Measurements from ENCODE around the gene RNF14. TPM values are rescaled to one million over a fixed set of nuclear protein-coding genes. Genes with fewer than 3 reads are reported as not detected.
A peak's percentile ranks its signal among the peaks of the same experiment; 100 is the strongest.

RNF14 gene
- polyA plus RNA-seq, 1 donor from 2014 or later: 29.4 TPM

- H3K36me3 Mint-ChIP-seq: peaks cover 1% of the 10 kb centered on the region
- H3K27me3 Mint-ChIP-seq: no peaks in the 10 kb centered on the region
- peaks cover 11 to 13% (median 11%) of the 10 kb centered on the region in 3 donors for H3K4me1 Mint-ChIP-seq
- H3K4me3 Mint-ChIP-seq: no peak overlapping the region
- no peaks in the 10 kb centered on the region for H3K9me3 Mint-ChIP-seq
- H3K27ac Mint-ChIP-seq: no peak overlapping the region
Measured at GRCh38 chr5:141958546-141959172, 10.2 kb upstream of the RNF14 start.

GRCh38 chr5:141960018-141960417 is 8.9 kb upstream of the RNF14 start:
- Mint-ChIP-seq H3K9me3 (no peaks in the 10 kb centered on the region), H3K4me3 (no peak overlapping the region), H3K36me3 (peaks cover 1% of the 10 kb centered on the region), H3K27me3 (no peaks in the 10 kb centered on the region), H3K4me1 (peaks cover 7 to 11% (median 8%) of the 10 kb centered on the region in 3 donors), H3K27ac (no peak overlapping the region)

- no peaks in the 10 kb centered on the region for H3K27me3 Mint-ChIP-seq
- H3K9me3 Mint-ChIP-seq: no peaks in the 10 kb centered on the region
- H3K36me3 Mint-ChIP-seq: peaks cover 1% of the 10 kb centered on the region
- H3K4me3 Mint-ChIP-seq: peak overlapping the region in 2 of 4 donors; percentile 9 to 65
- peak overlapping the region in 2 of 3 donors; percentile 8 to 82 for H3K27ac Mint-ChIP-seq
- H3K4me1 Mint-ChIP-seq: peaks cover 7 to 11% (median 8%) of the 10 kb centered on the region in 3 donors
Measured at GRCh38 chr5:141960449-141961323, 8.2 kb upstream of the RNF14 start.

- Mint-ChIP-seq H3K9me3 (no peaks in the 10 kb centered on the region), H3K4me1 (peaks cover 7 to 11% (median 10%) of the 10 kb centered on the region in 3 donors), H3K36me3 (no peaks in the 10 kb centered on the region), H3K27me3 (no peaks in the 10 kb centered on the region), H3K4me3 (no peak overlapping the region), H3K27ac (no peak overlapping the region)
Measured at GRCh38 chr5:141961466-141961865, 7.4 kb upstream of the RNF14 start.

GRCh38 chr5:141963701-141964100 is 5.2 kb upstream of the RNF14 start:
- Mint-ChIP-seq H3K27me3 (no peaks in the 10 kb centered on the region), H3K36me3 (no peaks in the 10 kb centered on the region), H3K27ac (no peak overlapping the region), H3K4me3 (no peak overlapping the region), H3K4me1 (peaks cover 22 to 25% (median 23%) of the 10 kb centered on the region in 3 donors), H3K9me3 (no peaks in the 10 kb centered on the region)

- peaks cover 27 to 39% (median 32%) of the 10 kb centered on the region in 3 donors for H3K4me1 Mint-ChIP-seq
- no peaks in the 10 kb centered on the region for H3K27me3 Mint-ChIP-seq
- no peak overlapping the region for H3K4me3 Mint-ChIP-seq
- no peak overlapping the region for H3K27ac Mint-ChIP-seq
- no peaks in the 10 kb centered on the region for H3K36me3 Mint-ChIP-seq
- no peaks in the 10 kb centered on the region for H3K9me3 Mint-ChIP-seq
Measured at GRCh38 chr5:141965071-141965470, 3.8 kb upstream of the RNF14 start.

- peak overlapping the region in 2 of 3 donors; percentile 20 to 29 for H3K27ac Mint-ChIP-seq
- H3K9me3 Mint-ChIP-seq: no peaks in the 10 kb centered on the region
- H3K36me3 Mint-ChIP-seq: no peaks in the 10 kb centered on the region
- no peaks in the 10 kb centered on the region for H3K27me3 Mint-ChIP-seq
- peaks cover 27 to 38% (median 33%) of the 10 kb centered on the region in 3 donors for H3K4me1 Mint-ChIP-seq
- peak overlapping the region in 2 of 4 donors; percentile 14 to 97 for H3K4me3 Mint-ChIP-seq
Measured at GRCh38 chr5:141966275-141966962, 2.5 kb upstream of the RNF14 start.

- Mint-ChIP-seq H3K27ac (peak overlapping the region in 2 of 3 donors; percentile 20 to 29), H3K27me3 (no peaks in the 10 kb centered on the region), H3K4me1 (peaks cover 27 to 38% (median 33%) of the 10 kb centered on the region in 3 donors), H3K36me3 (no peaks in the 10 kb centered on the region), H3K9me3 (no peaks in the 10 kb centered on the region), H3K4me3 (peak overlapping the region in 3 of 4 donors; percentile 14 to 97 (median 97))
Measured at GRCh38 chr5:141966963-141967333, 2.0 kb upstream of the RNF14 start.

GRCh38 chr5:141969783-141970771 is 1.2 kb downstream of the RNF14 start:
- Mint-ChIP-seq H3K4me3 (peak overlapping the region; percentile 93 to 97 (median 97)), H3K9me3 (no peaks in the 10 kb centered on the region), H3K36me3 (peaks cover 2% of the 10 kb centered on the region), H3K27ac (peak overlapping the region; percentile 97 to 98 (median 98)), H3K27me3 (no peaks in the 10 kb centered on the region), H3K4me1 (peaks cover 27 to 42% (median 38%) of the 10 kb centered on the region in 3 donors)

GRCh38 chr5:141973871-141974595 is 5.1 kb downstream of the RNF14 start:
- Mint-ChIP-seq H3K27ac (no peak overlapping the region), H3K27me3 (no peaks in the 10 kb centered on the region), H3K36me3 (peaks cover 4% of the 10 kb centered on the region), H3K9me3 (no peaks in the 10 kb centered on the region), H3K4me1 (peaks cover 11 to 27% (median 16%) of the 10 kb centered on the region in 3 donors), H3K4me3 (no peak overlapping the region)

GRCh38 chr5:141976176-141976575 is 7.3 kb downstream of the RNF14 start:
- peaks cover 4% of the 10 kb centered on the region for H3K36me3 Mint-ChIP-seq
- H3K4me1 Mint-ChIP-seq: peaks cover 0 to 12% (median 2%) of the 10 kb centered on the region in 3 donors
- H3K27ac Mint-ChIP-seq: no peak overlapping the region
- no peak overlapping the region for H3K4me3 Mint-ChIP-seq
- no peaks in the 10 kb centered on the region for H3K9me3 Mint-ChIP-seq
- H3K27me3 Mint-ChIP-seq: no peaks in the 10 kb centered on the region

GRCh38 chr5:141978389-141978788 is 9.5 kb downstream of the RNF14 start:
- H3K36me3 Mint-ChIP-seq: peaks cover 7% of the 10 kb centered on the region
- H3K9me3 Mint-ChIP-seq: no peaks in the 10 kb centered on the region
- H3K27me3 Mint-ChIP-seq: no peaks in the 10 kb centered on the region
- H3K27ac Mint-ChIP-seq: no peak overlapping the region
- H3K4me3 Mint-ChIP-seq: no peak overlapping the region
- peaks cover 0 to 12% (median 2%) of the 10 kb centered on the region in 3 donors for H3K4me1 Mint-ChIP-seq

GRCh38 chr5:141982626-141983025 is 13.7 kb downstream of the RNF14 start:
- H3K4me3 Mint-ChIP-seq: no peak overlapping the region

More at GRCh38 chr5:141982626-141983025, 13.7 kb downstream of the RNF14 start:
- Mint-ChIP-seq H3K36me3 (peaks cover 5% of the 10 kb centered on the region), H3K27ac (no peak overlapping the region), H3K4me1 (peaks cover 0 to 3% (median 2%) of the 10 kb centered on the region in 3 donors), H3K27me3 (no peaks in the 10 kb centered on the region), H3K9me3 (no peaks in the 10 kb centered on the region)

Data from IgD-negative memory B cell (primary cell).